GM12878 (cell line): ENCODE data around the gene KIF2C.

Experiments
- CTCF ChIP-seq, 3 experiments: IDR thresholded peaks in 2 of 3; conservative IDR thresholded peaks in 1 of 3; 2 replicates each; pipeline ENCODE4 v1.5.1; 2011; ENCODE audit warnings: low read depth in 3 of 3, low read length in 3 of 3, mild to moderate bottlenecking in 3 of 3, control low read depth in 2 of 3, moderate library complexity in 2 of 3, inconsistent platforms in 1 of 3, mixed read lengths in 1 of 3; ENCODE audit not compliant: control insufficient read depth in 2 of 3, insufficient read depth in 1 of 3; ENCODE audit errors: extremely low read depth in 1 of 3
- POLR2A ChIP-seq: IDR thresholded peaks from 2 replicates; pipeline ENCODE4 v1.6.1; 2011; ENCODE audit warnings: low read depth, mild to moderate bottlenecking, low read length
- SREBF1 ChIP-seq: IDR thresholded peaks from 2 replicates; pipeline ENCODE4 v1.6.1; 2012; ENCODE audit warnings: mild to moderate bottlenecking, low read length
- TF ChIP-seq, protein P1 (sequence below): IDR thresholded peaks from 2 replicates; pipeline ENCODE4 v1.6.1; 2012; ENCODE audit warnings: mild to moderate bottlenecking, low read depth, low read length

DNA sequence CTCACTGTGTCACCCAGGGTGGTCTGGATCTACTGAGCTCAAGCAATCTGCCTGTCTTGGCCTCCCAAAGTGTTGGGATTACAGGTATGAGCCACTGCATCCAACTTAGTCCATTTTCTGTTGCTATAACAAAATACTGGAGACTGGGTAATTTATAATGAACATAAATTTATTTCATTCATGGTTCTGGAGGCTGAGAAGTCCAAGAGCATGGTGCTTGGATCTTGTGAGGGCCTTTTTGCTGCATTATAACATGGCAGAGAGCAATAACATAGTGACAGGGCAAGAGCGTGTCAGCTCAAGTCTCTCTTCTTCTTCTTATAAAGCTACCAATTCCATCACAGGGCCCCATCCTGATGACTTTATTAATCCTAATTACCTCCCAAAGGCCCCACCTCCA lies 3.6 kb upstream of the KIF2C start:
- TF ChIP-seq, protein P1, sequence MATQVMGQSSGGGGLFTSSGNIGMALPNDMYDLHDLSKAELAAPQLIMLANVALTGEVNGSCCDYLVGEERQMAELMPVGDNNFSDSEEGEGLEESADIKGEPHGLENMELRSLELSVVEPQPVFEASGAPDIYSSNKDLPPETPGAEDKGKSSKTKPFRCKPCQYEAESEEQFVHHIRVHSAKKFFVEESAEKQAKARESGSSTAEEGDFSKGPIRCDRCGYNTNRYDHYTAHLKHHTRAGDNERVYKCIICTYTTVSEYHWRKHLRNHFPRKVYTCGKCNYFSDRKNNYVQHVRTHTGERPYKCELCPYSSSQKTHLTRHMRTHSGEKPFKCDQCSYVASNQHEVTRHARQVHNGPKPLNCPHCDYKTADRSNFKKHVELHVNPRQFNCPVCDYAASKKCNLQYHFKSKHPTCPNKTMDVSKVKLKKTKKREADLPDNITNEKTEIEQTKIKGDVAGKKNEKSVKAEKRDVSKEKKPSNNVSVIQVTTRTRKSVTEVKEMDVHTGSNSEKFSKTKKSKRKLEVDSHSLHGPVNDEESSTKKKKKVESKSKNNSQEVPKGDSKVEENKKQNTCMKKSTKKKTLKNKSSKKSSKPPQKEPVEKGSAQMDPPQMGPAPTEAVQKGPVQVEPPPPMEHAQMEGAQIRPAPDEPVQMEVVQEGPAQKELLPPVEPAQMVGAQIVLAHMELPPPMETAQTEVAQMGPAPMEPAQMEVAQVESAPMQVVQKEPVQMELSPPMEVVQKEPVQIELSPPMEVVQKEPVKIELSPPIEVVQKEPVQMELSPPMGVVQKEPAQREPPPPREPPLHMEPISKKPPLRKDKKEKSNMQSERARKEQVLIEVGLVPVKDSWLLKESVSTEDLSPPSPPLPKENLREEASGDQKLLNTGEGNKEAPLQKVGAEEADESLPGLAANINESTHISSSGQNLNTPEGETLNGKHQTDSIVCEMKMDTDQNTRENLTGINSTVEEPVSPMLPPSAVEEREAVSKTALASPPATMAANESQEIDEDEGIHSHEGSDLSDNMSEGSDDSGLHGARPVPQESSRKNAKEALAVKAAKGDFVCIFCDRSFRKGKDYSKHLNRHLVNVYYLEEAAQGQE, result no peak
- no peak for TF ChIP-seq POLR2A
- TF ChIP-seq SREBF1, result no peak
- no peak for TF ChIP-seq CTCF (IDR thresholded peaks at IDR 0.05 in 2 of 3, conservative IDR thresholded peaks at IDR 0.05 in 1 of 3; ENCODE audit: control insufficient read depth in 2 of 3, extremely low read depth in 1 of 3, insufficient read depth in 1 of 3, low read depth in 3 of 3, low read length in 3 of 3)
